RPMI7951 (cell line): Measurements from ENCODE around the gene GOSR2. TPM values are rescaled to one million over a fixed set of nuclear protein-coding genes. Genes with fewer than 3 reads are reported as not detected.
A peak's percentile ranks its signal among the peaks of the same experiment; 100 is the strongest.
"Not testable (repeated sequence)": the region's sequence is repeated elsewhere in the genome, so short reads cannot be mapped to it uniquely, and the experiment has no call there.

ENCODE experiments used
- DNase-seq: peaks from one replicate; pipeline ENCODE4 v3.0.0-alpha.2; 2012; ENCODE audit warnings: low read depth
- total RNA-seq: library from RNA; depleted of rRNA; stranded (reverse); fragments of >200 nt; shearing (Covaris generic); gene quantifications from 2 replicates; pipeline ENCODE4 v1.2.3, GENCODE V29; 2014

The GOSR2 gene
- total RNA-seq, 1 experiment from 2014 or later: 27.0 TPM

GRCh38 chr17:46894024-46894423 is 28.9 kb upstream of the GOSR2 start:
- DNase-seq: no peak

- DNase-seq: no peak
These were observed 28.3 kb upstream of the GOSR2 start for GRCh38 chr17:46894476-46895151.

GRCh38 chr17:46895171-46895570 is 27.8 kb upstream of the GOSR2 start:
- no peak for DNase-seq

GRCh38 chr17:46896991-46897390 is 26.0 kb upstream of the GOSR2 start:
- DNase-seq: no peak

- no peak for DNase-seq
These were observed 24.6 kb upstream of the GOSR2 start for GRCh38 chr17:46898364-46898763.

GRCh38 chr17:46898860-46899259 is 24.1 kb upstream of the GOSR2 start:
- DNase-seq: no peak

- no peak for DNase-seq
These were observed 21.7 kb upstream of the GOSR2 start for GRCh38 chr17:46901291-46901690.

GRCh38 chr17:46903762-46904672 is 18.9 kb upstream of the GOSR2 start:
- DNase-seq: no peak

GRCh38 chr17:46908068-46908737 is 14.8 kb upstream of the GOSR2 start:
- DNase-seq: no peak

GRCh38 chr17:46910179-46910927 is 12.6 kb upstream of the GOSR2 start:
- no peak for DNase-seq

- DNase-seq: no peak
These were observed 11.6 kb upstream of the GOSR2 start for GRCh38 chr17:46911311-46911710.

- peak; percentile 13 for DNase-seq
These were observed 7.4 kb upstream of the GOSR2 start for GRCh38 chr17:46915596-46915995.

GRCh38 chr17:46916211-46916610 is 6.7 kb upstream of the GOSR2 start:
- DNase-seq: peak; percentile 13

- no peak for DNase-seq
These were observed 6.3 kb upstream of the GOSR2 start for GRCh38 chr17:46916623-46917022.

- no peak for DNase-seq
These were observed 5.9 kb upstream of the GOSR2 start for GRCh38 chr17:46917041-46917440.

- no peak for DNase-seq
These were observed 5.4 kb upstream of the GOSR2 start for GRCh38 chr17:46917516-46917915.

- not testable (repeated sequence) for DNase-seq
These were observed 998 bp upstream of the GOSR2 start for GRCh38 chr17:46921962-46922361.

GRCh38 chr17:46922487-46922803 is 515 bp upstream of the GOSR2 start:
- DNase-seq: no peak

- DNase-seq: no peak
These were observed 2.4 kb downstream of the GOSR2 start for GRCh38 chr17:46925185-46925868.

GRCh38 chr17:46928467-46929261 is 5.7 kb downstream of the GOSR2 start:
- DNase-seq: no peak

GRCh38 chr17:46929413-46929812 is 6.5 kb downstream of the GOSR2 start:
- DNase-seq: peak; percentile 92
